GM19043 (cell line): Measurements from ENCODE around the gene PIF1.

ENCODE experiments used
- ATAC-seq: cut with Tn5 transposase; IDR thresholded peaks from one replicate; pipeline ENCODE4 v1.9.1; 2021; ENCODE audit warnings: low read depth; ENCODE audit not compliant: unreplicated experiment

PIF1 gene

DNA sequence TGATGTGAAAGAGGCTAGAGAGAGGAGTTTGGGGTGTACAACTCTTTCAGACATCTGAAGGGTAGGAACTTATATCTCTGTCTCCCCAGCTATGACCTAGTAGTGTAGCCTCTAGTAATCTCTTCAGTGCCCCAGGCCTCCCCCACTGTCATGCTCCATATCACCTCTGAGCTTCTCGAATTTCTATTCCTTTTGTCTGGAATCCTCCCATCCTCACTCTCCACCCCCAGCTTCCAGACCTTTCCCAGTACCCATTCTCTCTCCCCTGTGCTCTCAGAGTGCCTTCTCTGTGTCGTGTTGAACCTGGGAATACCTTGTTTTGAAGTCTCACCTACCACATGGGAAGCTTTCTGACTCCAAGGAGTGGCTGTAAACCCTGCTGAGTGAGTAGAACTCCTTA lies 46.4 kb downstream of the PIF1 start:
- no peak for ATAC-seq

GRCh38 chr15:64776402-64776786 lies 49.1 kb downstream of the PIF1 start:
- ATAC-seq, result no peak

DNA sequence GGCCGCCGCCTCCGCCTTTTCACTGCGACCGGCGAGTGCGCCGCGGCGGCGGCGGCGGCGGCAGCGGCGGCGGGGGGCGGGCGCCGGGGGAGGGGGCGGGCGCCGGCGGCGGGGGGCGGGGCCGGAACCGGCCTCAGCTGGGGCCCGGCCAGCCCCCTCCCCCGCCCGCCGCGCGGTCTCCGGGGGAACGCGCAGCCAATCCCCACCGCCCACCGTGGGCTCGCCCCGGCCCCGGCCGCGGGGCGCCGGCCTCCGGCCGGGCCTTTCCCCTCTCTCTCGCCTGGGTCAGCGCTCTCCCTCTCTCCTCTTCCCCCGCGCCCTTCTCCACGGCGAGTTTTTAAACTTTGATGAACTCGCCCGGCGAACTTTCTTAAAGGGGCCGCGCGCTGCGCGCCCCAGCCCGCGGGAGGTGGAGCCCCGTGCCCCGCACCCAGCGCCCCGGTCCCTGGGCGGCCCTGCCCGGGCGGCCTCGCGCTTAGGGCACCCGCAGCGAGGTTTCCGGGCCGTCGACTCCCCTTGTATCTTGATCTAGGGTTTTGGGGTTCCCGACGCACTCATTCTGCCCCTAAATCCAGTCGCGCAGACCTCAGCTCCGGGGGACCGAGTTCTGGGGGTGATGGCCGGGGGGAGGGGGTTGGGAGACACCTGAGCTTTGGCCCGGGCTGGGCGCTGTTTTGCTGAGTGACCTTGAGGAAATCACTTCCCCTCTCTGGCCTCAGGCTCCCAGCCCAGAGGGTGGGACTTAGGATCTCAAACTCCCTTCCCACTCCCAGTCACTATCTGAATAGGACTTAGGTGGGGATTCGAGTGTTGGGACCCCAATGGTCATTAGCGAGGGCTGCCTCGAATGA lies 49.7 kb downstream of the PIF1 start, which contains the start of gene RBPMS2:
RBPMS2 (minus strand) TSS at position 39 of the 851 bp plus-strand sequence. CDS start 270 bp downstream, outside the sequence.
- ATAC-seq, result no peak

GRCh38 chr15:64774629-64775493 lies 50.6 kb downstream of the PIF1 start:
- ATAC-seq, result no peak

DNA sequence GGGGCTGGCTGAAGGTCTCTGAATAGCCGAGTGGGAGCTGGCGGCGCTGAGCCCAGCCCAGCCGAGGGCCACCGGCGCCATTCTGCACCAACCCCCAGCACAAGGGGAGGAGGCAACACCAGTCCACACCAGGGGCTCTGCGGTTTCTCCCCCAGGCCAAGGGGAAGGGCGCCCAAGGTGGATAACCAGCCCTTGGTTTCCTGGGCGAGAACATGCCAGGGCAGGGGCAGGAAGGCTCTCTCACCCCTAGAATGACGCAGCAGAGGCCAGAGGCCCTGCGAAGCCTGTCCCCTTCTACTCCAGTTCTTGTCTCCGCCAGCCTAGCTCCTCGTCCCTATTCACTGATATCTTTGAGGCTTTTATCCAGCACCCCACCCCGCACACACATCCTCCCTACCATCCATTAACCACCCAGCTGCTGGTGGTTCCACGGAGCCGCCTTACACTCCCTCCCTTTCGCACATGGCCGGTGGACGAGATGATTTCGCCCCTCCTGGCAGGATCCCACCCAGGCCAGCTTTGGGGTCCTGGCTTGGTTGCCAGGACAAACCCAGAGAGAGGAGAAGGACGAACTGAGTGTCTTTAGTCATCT lies 51.3 kb downstream of the PIF1 start:
- no peak for ATAC-seq

DNA sequence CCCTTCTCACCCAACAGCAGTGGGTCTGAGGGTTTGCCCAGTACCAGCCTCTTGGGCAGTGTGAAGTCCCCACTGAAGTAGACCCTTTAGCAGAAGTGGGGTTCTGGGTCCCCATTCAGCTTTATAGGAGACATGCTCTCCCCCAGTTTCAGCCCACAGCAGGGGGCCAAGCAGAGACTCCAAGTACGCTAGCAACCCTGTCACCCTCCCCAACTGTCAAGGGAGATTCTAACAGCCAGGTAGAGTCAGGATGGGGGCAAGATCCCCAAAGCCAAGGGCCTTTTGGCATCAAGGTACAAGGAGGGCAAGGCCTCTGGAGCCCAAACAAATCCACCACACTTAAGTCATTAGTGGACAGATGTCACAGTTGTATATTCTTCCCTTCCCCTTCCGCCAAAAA lies 51.8 kb downstream of the PIF1 start:
- ATAC-seq, result no peak

- ATAC-seq, result no peak
These were observed 52.5 kb downstream of the PIF1 start for GRCh38 chr15:64772964-64773363.

DNA sequence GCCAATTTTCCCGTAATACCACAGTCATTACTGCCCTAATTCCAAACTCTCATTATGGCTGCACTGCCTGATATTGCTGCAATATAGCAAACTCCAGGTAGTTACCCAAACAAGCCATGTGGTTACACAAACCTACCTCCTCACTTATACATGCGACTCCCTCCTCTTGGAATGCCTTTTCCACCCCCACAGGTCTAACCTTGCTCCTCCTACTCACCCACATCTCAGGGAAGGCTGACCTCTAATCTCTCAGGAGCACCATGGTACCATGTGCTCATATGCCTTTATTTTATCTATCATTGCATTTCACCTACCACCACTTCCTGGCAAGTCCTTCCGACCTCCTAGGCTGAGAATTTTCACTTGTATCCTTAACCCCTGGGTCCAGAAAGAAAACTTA lies 53.0 kb downstream of the PIF1 start:
- ATAC-seq, result no peak

DNA sequence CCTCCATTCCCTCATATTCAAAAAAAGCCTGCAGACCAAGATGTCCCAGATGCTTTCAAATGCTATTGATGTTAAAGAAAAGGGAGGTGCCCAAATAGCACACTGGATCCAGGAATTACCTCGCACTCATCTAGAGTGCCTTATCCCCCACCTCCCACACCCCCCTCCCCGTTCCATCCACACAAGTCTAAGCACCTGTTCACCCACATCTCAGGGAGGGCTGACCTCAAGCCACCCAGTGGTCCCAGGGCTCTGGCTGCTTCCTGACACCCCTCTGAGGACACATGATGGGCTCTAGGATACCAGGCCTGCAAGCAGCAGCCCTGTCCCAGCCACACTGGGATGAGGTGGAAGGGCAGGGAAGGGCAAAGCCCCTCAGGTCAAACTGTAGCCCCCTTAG lies 54.8 kb downstream of the PIF1 start:
- ATAC-seq, result no peak

DNA sequence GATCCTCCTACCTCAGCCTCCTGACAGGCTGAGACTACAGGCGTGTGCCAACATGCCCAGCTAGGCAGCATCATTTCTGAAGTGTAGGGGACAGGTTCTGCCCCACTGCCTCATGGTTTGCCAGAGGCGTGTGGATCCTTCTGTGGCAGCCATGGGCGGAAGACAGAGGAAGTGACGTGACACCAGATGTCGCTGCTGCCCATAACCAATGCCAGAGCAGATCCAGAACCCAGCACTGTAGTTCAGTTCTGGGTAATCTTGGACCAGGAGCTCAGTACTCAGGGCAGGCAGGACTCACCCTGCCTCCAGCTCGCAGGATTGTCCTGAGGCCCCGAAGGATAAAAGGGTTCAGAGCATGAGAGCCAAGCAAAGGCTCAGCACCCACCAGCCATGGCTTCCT lies 58.2 kb downstream of the PIF1 start:
- no peak for ATAC-seq

GRCh38 chr15:64766058-64766457 lies 59.4 kb downstream of the PIF1 start:
- no peak for ATAC-seq
